K562 (cell line): ENCODE measurements around the gene ACSL3. TPM values are rescaled to one million over a fixed set of nuclear protein-coding genes. Genes with fewer than 3 reads are reported as not detected.
A peak's percentile ranks its signal among the peaks of the same experiment; 100 is the strongest.

Source experiments
- ATAC-seq: fragments of 200-7000 bp; cut with Tn5 transposase; 3 replicates; pipeline ENCODE4 v1.9.1; 2020; ENCODE audit warnings: moderate library complexity
- BruUV-seq: library from RNA; stranded (reverse); fragments of 400-500 nt; replicated peaks from 2 replicates; lab custom pipeline; 2021; lab: Mats Ljungman, UMichigan
- CTCF ChIA-PET: fragments of 300-600 bp; formaldehyde crosslinking; extraction: SDS; loops from one replicate; lab custom pipeline; 2021; ENCODE audit warnings: low intra/inter-chr PET ratio; lab: Yijun Ruan, JAX
- POLR2A ChIA-PET: fragments of 300-600, 350-650 bp; sonication (Branson Sonifier 250); formaldehyde crosslinking; extraction: SDS; loops from one replicate; lab custom pipeline; 2021; ENCODE audit warnings: antibody characterized with exemption, inconsistent platforms; lab: Yijun Ruan, JAX
- DNase-seq, 4 experiments: peaks; one replicate each; pipeline versions ENCODE4 v3.0.0 to v3.0.0-alpha.2; 2011 to 2018; ENCODE audit warnings: low spot score in 3 of 4, mixed read lengths in 3 of 4; ENCODE audit errors: extremely low read depth in 1 of 4
- FAIRE-seq: peaks from 2 replicates; lab custom pipeline; 2011; peaks lifted over from hg19 to GRCh38; lab: Jason Lieb, UNC
- H2AFZ ChIP-seq: 2 replicates; pipeline ENCODE4 v1.6.0; 2011; ENCODE audit warnings: low read depth, low read length, control low read depth, inconsistent platforms
- H3K27ac ChIP-seq: fragments of 200-600 bp; 3 replicates; pipeline ENCODE4 v1.8.0; 2011; ENCODE audit warnings: low read depth, mild to moderate bottlenecking, control low read depth, inconsistent platforms, low read length, moderate library complexity, mixed read lengths; ENCODE audit errors: extremely low read depth
- H3K27me3 ChIP-seq, 2 experiments: fragments of 300-600 bp in 1 of 2; 2 replicates in 1 of 2; 3 replicates in 1 of 2; pipeline versions ENCODE4 v1.6.0 to v1.8.0; 2011; ENCODE audit warnings: inconsistent platforms in 2 of 2, low read length in 2 of 2, mild to moderate bottlenecking in 1 of 2, mixed read lengths in 1 of 2, moderate library complexity in 1 of 2; ENCODE audit not compliant: control insufficient read depth in 2 of 2, insufficient read depth in 2 of 2
- H3K36me3 ChIP-seq: fragments of 300-600 bp; 3 replicates; pipeline ENCODE4 v1.8.0; 2011; ENCODE audit warnings: mild to moderate bottlenecking, low read length, inconsistent platforms; ENCODE audit not compliant: control insufficient read depth, insufficient read depth
- H3K4me1 ChIP-seq, 2 experiments: fragments of 200-600 bp in 1 of 2; replicated peaks in 1 of 2; 2 replicates in 1 of 2; 3 replicates in 1 of 2; pipeline versions ENCODE4 v1.5.1 to v1.8.0; 2011; ENCODE audit warnings: inconsistent platforms in 2 of 2, low read length in 2 of 2, mild to moderate bottlenecking in 1 of 2, mixed read lengths in 1 of 2, moderate library complexity in 1 of 2; ENCODE audit not compliant: control insufficient read depth in 2 of 2, insufficient read depth in 2 of 2
- H3K4me2 ChIP-seq: 2 replicates; pipeline ENCODE4 v1.6.1; 2011; ENCODE audit warnings: low read length, control low read depth, inconsistent platforms, mixed read lengths; ENCODE audit not compliant: insufficient read depth
- H3K4me3 ChIP-seq: fragments of 200-600 bp; sonication (generic), shearing (Covaris generic); 2 replicates; pipeline ENCODE4 v1.5.1; 2016; ENCODE audit warnings: control low read depth, inconsistent platforms
- H3K79me2 ChIP-seq: fragments of 200-600 bp; 3 replicates; pipeline ENCODE4 v1.8.0; 2011; ENCODE audit warnings: low read length, inconsistent platforms; ENCODE audit not compliant: control insufficient read depth, insufficient read depth
- H3K9ac ChIP-seq, 2 experiments: 2 replicates each; pipeline versions ENCODE4 v1.6.0 to v1.6.1; 2011; ENCODE audit warnings: low read depth in 2 of 2, low read length in 2 of 2, control low read depth in 1 of 2, inconsistent platforms in 1 of 2, mild to moderate bottlenecking in 1 of 2, mixed read lengths in 1 of 2; ENCODE audit not compliant: insufficient read depth in 1 of 2
- H3K9me1 ChIP-seq: one replicate; pipeline ENCODE4 v1.6.0; 2011; ENCODE audit warnings: inconsistent platforms, mild to moderate bottlenecking, low read length, moderate library complexity; ENCODE audit not compliant: control insufficient read depth, insufficient read depth
- H3K9me3 ChIP-seq: replicated peaks from 2 replicates; pipeline ENCODE4 v1.5.1; 2011; ENCODE audit warnings: low read depth, low read length, inconsistent platforms; ENCODE audit not compliant: control insufficient read depth, insufficient read depth
- H4K20me1 ChIP-seq: replicated peaks from 2 replicates; pipeline ENCODE4 v1.6.1; 2011; ENCODE audit warnings: low read length, inconsistent platforms, mixed read lengths; ENCODE audit not compliant: control insufficient read depth, insufficient read depth
- BRD4 ChIP-seq: fragments of 200-600 bp; sonication (generic); IDR thresholded peaks from 2 replicates; pipeline ENCODE4 v1.6.1; 2017; ENCODE audit warnings: inconsistent platforms
- CBX3 ChIP-seq, 2 experiments: IDR thresholded peaks; 1 replicate in 1 of 2; 2 replicates in 1 of 2; pipeline ENCODE4 v1.6.1; 2012; ENCODE audit warnings: inconsistent platforms in 2 of 2, low read length in 2 of 2, borderline replicate concordance in 1 of 2, control low read depth in 1 of 2
- CEBPB ChIP-seq: fragments of 450-650 bp; IDR thresholded peaks from 2 replicates; pipeline ENCODE4 v1.6.1; 2016; ENCODE audit warnings: missing genetic modification characterization, missing compliant biosample characterization
- MAFG ChIP-seq: fragments of 450-650 bp; conservative IDR thresholded peaks from 2 replicates; pipeline ENCODE4 v1.6.1; 2016; ENCODE audit warnings: missing genetic modification characterization, missing compliant biosample characterization
- MEIS2 ChIP-seq: fragments of 450-650 bp; IDR thresholded peaks from 2 replicates; pipeline ENCODE4 v1.6.1; 2014; ENCODE audit warnings: mild to moderate bottlenecking; ENCODE audit not compliant: partially characterized antibody
- MITF ChIP-seq: IDR thresholded peaks from 2 replicates; pipeline ENCODE4 v1.6.1; 2014; ENCODE audit warnings: antibody characterized with exemption
- MTA1 ChIP-seq: fragments of 450-650 bp; IDR thresholded peaks from 2 replicates; pipeline ENCODE4 v1.6.1; 2017; ENCODE audit warnings: borderline replicate concordance
- PRDM10 ChIP-seq: fragments of 450-650 bp; IDR thresholded peaks from 2 replicates; pipeline ENCODE4 v1.6.1; 2018; ENCODE audit not compliant: partially characterized antibody
- RBM14 ChIP-seq: fragments of 200-400 bp; formaldehyde crosslinking; IDR thresholded peaks from 2 replicates; pipeline ENCODE4 v1.6.1; 2018; ENCODE audit warnings: low read depth, mild to moderate bottlenecking, low read length, moderate library complexity, borderline replicate concordance; ENCODE audit not compliant: insufficient read depth
- RBM17 ChIP-seq: fragments of 200-400 bp; formaldehyde crosslinking; IDR thresholded peaks from 2 replicates; pipeline ENCODE4 v1.6.1; 2017; ENCODE audit warnings: low read depth, mild to moderate bottlenecking, low read length, borderline replicate concordance
- TEAD1 ChIP-seq, 2 experiments: fragments of 450-650 bp in 1 of 2; sonication (generic) in 1 of 2; formaldehyde crosslinking; IDR thresholded peaks; 2 replicates each; pipeline versions ENCODE4 v1.4.0 to v1.8.0; 2020 to 2022; ENCODE audit warnings: mild to moderate bottlenecking in 2 of 2, missing genetic modification reagents in 1 of 2
- ZFX ChIP-seq: sonication (generic); formaldehyde crosslinking; IDR thresholded peaks from 2 replicates; pipeline ENCODE4 v1.8.0; 2022; ENCODE audit warnings: mild to moderate bottlenecking, missing genetic modification reagents, moderate library complexity
- ZNF76 ChIP-seq: fragments of 250-450 bp; sonication (Bioruptor Pico); IDR thresholded peaks from 2 replicates; pipeline ENCODE4 v1.4.0; 2020; ENCODE audit warnings: mild to moderate bottlenecking, moderate library complexity, borderline replicate concordance
- WGBS: fragments of 100-300 bp; shearing (Covaris generic); methylation state at CpG from one replicate; pipeline ENCODE4 v1.1.6; 2016; ENCODE audit warnings: low coverage, mixed read lengths; ENCODE audit not compliant: insufficient coverage; ENCODE audit errors: missing lambda C conversion rate; 5-methylcytosine and 5-hydroxymethylcytosine counted together
- in situ Hi-C: fragments of 300-500 bp; cut with MboI; formaldehyde crosslinking; loops from 4 replicates; pipeline ENCODE4 v1.15.0; 2018; ENCODE audit warnings: inconsistent platforms, mixed read lengths
- intact Hi-C: fragments of 100-400 bp; cut with micrococcal nuclease; formaldehyde crosslinking; loops from 2 replicates; pipeline ENCODE4 v1.14.2; 2022
- polyA plus RNA-seq, 8 experiments: library from polyadenylated mRNA; depleted of rRNA in 4 of 8; stranded (reverse) in 5 of 8; unstranded in 3 of 8; fragments of >200 nt; fragmentation: Nextera tagmentation in 2 of 8; fragmentation: Illumina TruSeq in 1 of 8; extraction: Ambion mirVana in 2 of 8; extraction: Trizol in 1 of 8; gene quantifications; 2 replicates each; pipeline versions ENCODE4 v1.2.1 to v1.2.3, GENCODE V29; 2011 to 2014; ENCODE audit warnings: inconsistent platforms in 1 of 8, missing spikeins in 1 of 8
- total RNA-seq, 7 experiments: library from RNA; depleted of rRNA in 6 of 7; stranded (reverse); fragments of >200 nt in 6 of 7; fragmentation: Illumina TruSeq in 2 of 7; extraction: Trizol in 2 of 7; gene quantifications; 2 replicates each; pipeline versions ENCODE4 v1.2.1 to v1.2.3, GENCODE V29; 2011 to 2021; ENCODE audit warnings: low replicate concordance in 1 of 7

ACSL3 gene
- total and polyA plus RNA-seq, 9 of the 15 experiments (the other 6 are each of a cell fraction or from before 2014, with no cell fraction given), result 21.3 to 123 (median 85.2) TPM

GRCh38 chr2:222842491-222843174 is 18.2 kb upstream of the ACSL3 start:
- CTCF ChIA-PET, result no interaction called here
- peak overlapping the region; percentile 82 for H2AFZ ChIP-seq
- no peaks in the 10 kb centered on the region for H3K9me3 ChIP-seq
- no peaks in the 10 kb centered on the region for H3K79me2 ChIP-seq
- TF ChIP-seq MEIS2 (peak; percentile 7), CBX3 (IDR thresholded peaks at IDR 0.05; ENCODE audit: borderline replicate concordance in 1 of 2, low read length in 2 of 2) (no peak), MITF (no peak), ZFX (CRISPR knock-in tag) (no peak), ZNF76 (CRISPR knock-in tag) (no peak), MTA1 (no peak), MAFG (tag) (no peak), BRD4 (no peak), CEBPB (tag) (0 out of 2 replicates have a peak, but pooled peaks have one; percentile 17), RBM17 (no peak), RBM14 (no peak), TEAD1 (CRISPR knock-in tag; IDR thresholded peaks at IDR 0.05) (no peak), PRDM10 (no peak)
- in situ Hi-C loops, result no loop called here
- no peak for DNase-seq
- H4K20me1 ChIP-seq, result no peaks in the 10 kb centered on the region
- peaks cover 4 to 11% of the 10 kb centered on the region in 2 experiments; a peak in 3 of 5 replicates for H3K4me1 ChIP-seq
- no peaks in the 10 kb centered on the region for H3K9me1 ChIP-seq
- 59% methylated on average over 3 of the region's 3 CpGs for WGBS
- POLR2A ChIA-PET, result no interaction called here
- ATAC-seq, result no peak
- no peak overlapping the region for H3K4me2 ChIP-seq
- H3K4me3 ChIP-seq, result no peak overlapping the region
- FAIRE-seq, result no peak
- H3K9ac ChIP-seq, result no peak overlapping the region
- H3K27ac ChIP-seq, result no peak overlapping the region
- H3K27me3 ChIP-seq, result no peaks in the 10 kb centered on the region
- no TSS peak for BruUV-seq
- no peaks in the 10 kb centered on the region for H3K36me3 ChIP-seq
- intact Hi-C loops, result no loop called here
